ENCODE results near the gene ZBTB17.

- TF ChIP-seq EZH2 (IDR thresholded peaks at IDR 0.05; ENCODE audit: borderline replicate concordance, low read depth, low read length, poor library complexity, severe bottlenecking) = no peak
- TF ChIP-seq, protein P1, sequence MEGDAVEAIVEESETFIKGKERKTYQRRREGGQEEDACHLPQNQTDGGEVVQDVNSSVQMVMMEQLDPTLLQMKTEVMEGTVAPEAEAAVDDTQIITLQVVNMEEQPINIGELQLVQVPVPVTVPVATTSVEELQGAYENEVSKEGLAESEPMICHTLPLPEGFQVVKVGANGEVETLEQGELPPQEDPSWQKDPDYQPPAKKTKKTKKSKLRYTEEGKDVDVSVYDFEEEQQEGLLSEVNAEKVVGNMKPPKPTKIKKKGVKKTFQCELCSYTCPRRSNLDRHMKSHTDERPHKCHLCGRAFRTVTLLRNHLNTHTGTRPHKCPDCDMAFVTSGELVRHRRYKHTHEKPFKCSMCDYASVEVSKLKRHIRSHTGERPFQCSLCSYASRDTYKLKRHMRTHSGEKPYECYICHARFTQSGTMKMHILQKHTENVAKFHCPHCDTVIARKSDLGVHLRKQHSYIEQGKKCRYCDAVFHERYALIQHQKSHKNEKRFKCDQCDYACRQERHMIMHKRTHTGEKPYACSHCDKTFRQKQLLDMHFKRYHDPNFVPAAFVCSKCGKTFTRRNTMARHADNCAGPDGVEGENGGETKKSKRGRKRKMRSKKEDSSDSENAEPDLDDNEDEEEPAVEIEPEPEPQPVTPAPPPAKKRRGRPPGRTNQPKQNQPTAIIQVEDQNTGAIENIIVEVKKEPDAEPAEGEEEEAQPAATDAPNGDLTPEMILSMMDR (conservative IDR thresholded peaks at IDR 0.05; ENCODE audit: low read depth, low read length) = no peak
These were observed 15.7 kb upstream of the ZBTB17 start for GRCh38 chr1:15991427-15992186.

Measured in A673 (cell line).